Stimulated activated CD8-positive, alpha-beta memory T cell treated with anti-CD3 and anti-CD28 coated beads, Interleukin-7, amount 100 ng/mL, for 4 hours (primary cell): ENCODE results near the gene HBM.
"Not testable (repeated sequence)": the region's sequence is repeated elsewhere in the genome, so short reads cannot be mapped to it uniquely, and the experiment has no call there.

Source experiments
- DNase-seq, 2 donors: peaks; one replicate each; pipeline ENCODE4 v3.0.0-alpha.2; 2020; ENCODE audit warnings: low read depth in 2 of 2

Gene HBM

DNA sequence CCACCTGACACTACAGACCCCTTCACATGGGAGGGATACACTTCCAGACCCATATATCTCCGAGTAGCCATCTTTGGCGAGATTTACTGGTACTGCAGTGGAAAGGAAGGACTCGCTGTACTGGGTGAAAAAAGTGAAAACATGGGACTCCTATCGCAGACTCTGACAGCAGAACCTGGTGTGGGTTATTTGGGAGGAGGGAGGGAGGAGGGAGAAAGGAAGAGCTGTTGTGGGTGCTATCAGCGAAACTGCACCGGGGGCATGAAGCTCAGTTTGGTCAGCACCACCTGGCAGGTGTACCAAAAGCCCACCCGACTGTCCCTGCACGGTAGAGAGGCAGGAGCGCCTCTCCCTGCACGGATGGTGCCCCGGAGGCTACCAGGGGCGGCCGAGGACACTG is 19.4 kb downstream of the HBM start:
- no peak for DNase-seq

DNA sequence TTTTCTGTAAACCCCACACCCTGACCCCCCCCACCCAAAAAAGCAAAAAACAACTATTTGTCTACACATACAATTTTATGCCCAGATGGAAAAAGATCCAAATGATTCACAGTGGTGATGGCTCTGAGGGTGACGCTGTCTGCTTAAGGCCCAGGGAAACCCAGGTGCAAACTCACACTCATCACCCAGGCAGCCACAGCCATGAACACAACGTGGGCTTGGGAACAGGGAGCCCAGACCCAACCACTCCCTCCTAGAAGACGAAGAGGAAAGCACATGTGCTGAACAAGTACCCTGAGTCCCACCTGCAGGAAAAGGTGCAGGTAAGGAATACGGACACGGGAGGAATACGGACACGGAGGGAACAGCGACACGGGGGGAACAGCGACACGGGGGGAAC is 19.9 kb downstream of the HBM start:
- DNase-seq = no peak

DNA sequence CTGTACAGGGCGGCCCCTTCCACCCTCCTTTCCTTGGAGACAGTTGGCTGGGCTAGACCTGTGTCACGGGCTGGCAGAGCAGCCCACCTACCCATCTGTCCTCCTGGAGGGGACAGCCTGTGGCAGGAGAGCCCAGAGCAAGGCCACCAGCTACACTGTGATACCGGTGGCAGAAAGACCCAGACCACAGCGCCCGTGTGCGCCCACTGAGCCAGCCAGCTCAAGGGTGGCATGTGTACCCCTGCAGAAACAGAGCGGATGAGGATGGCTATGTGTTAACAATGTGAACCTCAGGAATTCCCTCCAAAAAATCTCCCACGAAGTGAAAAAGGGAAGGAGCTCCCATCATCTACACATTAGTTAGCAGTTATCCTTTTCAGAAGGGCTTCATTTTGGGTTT is 21.6 kb downstream of the HBM start:
- DNase-seq = no peak

DNA sequence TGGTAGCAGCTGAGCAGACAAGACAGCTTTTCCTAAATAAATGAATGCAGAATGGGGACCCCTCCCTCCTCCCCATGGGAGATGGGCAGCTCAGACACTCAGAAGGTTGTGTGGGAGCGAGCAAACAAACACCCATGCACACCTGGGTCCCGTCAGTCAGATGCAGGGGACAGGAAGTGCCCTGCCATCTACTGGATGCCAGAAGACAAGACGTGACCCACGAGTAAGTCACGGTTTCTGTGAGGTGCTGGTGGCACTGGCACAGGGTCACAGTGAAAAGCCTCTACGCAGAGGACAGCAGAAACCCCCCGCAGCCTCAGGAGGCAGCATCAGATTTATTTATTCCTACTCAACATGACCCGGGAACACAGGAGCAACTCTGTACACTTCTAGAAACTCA is 22.9 kb downstream of the HBM start:
- DNase-seq = no peak

DNA sequence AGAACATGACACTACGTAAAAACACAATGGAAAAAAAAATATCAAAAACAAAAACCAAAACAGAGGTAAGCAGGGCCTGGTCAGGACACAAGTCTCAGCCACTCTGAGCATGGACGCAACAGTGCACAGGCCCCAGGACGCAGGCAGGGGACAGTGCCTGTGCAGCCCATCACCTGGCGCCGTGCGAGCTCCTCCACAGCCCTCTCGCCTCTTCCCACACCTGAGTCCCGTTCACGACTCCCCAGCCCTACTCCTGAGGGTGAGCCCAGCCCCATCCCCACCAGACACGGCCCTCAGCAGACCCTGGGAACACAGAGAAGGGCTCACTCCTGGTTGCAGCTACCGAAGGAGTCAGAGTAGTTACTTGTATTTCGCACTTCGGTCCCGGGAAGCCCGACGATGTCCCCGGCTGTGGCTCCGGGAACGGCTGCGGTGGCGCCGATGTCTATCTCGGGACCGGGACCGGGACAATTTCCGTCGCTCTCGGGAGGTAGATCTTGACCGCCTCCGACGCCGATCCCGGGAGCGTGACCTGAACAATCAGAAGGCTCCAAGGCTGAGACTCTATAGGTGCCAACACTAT is 23.9 kb downstream of the HBM start:
- no peak for DNase-seq

DNA sequence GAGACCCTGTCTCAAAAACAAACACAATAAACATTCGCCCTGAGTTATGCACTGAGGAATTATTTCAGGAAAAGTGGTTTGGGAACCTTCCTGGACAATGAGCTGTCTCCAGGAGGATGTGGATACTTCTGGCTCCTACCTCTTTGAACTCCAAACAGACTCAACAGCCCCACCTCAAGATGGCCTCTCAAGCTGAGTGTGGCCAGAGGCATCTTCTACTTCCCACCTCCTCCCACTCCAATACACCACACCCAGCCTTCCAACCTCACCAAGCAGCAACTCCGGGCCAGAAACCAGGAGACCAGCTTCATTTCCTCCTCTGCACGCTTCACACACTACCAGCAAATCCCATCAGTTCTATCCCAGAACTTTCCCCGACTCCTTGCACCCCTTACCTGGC is 26.1 kb downstream of the HBM start:
- DNase-seq = no peak

DNA sequence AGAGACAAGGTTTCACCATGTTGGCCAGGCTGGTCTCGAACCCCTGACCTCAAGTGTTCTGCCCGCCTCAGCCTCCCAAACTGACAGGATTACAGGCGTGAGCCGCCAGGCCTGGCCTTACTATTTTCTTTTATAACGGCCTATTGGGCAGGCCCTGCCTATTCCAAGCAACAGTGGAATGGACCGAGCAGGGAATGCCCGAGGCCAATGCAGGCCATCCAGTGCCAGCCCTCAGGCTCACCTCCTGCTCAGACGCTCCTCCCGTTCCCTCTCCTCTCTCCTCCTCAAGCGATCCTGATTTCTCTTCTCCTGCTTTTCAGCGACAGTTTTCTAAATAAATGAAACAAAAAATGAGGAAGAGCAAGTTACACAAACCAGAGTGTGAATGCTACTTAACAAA is 26.9 kb downstream of the HBM start:
- no peak for DNase-seq

DNA sequence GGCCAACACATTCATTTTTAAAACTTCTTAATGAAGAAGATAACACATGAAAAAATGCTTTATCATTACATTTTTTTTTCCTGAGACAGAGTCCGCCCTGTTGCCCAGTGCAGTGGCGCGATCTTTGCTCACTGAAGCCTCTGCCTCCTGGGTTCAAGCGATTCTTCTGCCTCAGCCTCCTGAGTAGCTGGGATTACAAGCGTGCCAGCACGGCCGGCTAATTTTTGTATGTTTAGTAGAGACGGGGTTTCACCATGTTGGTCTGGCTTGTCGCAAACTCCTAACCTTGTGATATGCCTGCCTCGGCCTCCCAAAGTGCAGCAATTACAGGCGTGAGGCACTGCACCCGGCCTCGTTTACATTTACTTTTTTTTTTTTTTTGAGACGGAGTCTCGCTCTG is 27.7 kb downstream of the HBM start:
- no peak for DNase-seq

DNA sequence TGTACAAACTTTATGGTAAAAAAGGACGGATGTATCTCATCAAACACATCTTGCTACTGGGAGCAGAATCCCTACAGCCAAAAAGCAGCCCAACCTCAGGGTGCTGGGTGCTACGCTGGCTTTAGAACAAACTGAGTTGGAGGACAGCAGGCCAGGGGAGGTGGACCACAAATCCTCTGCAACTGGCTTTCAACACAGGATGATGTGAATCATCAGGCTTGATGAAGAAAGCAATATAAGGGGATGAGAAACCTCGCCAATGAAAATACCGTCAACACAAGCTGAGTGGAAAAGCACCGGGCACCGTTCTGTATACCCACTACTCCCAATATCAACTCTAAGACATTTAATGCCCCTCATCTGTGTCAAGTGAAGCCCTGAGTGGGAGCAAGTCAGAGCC is 28.7 kb downstream of the HBM start:
- no peak for DNase-seq

DNA sequence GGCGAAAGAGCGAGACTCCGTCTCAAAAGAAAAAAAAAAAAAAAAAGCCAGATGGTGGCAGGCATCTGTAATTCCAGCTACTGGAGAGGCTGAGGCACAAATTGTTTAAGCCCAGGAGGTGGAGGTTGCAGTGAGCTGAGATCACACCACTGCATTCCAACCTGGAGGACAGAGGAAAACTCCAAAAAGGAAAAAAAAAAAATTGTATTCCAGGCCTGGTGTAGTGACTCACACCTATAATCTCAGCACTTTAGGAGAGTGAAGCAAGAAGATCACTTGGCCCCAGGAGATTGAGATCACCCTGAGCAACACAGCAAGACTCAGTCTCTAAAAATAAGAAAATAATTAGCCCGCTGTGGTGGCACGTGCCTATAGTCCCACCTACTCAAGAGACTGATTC is 34.6 kb downstream of the HBM start:
- DNase-seq = no peak

DNA sequence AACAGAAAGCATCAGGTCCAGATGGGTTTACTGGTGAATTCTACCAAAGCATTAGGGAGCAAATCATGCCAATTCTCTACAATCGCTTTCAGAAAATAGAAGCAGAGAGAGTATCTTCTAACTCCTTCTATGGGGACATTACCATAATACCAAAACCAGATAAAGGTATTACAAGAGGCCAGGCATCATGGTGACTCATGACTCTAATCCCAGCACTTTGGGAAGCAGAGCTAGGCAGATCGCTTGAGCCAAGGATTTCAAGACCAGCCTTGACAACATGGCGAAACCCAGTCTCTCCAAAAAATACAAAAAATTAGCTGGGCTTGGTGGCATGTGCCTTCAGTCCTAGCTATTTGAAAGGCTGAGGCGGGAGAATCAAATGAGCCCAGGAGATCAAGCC is 37.5 kb downstream of the HBM start:
- DNase-seq = no peak

DNA sequence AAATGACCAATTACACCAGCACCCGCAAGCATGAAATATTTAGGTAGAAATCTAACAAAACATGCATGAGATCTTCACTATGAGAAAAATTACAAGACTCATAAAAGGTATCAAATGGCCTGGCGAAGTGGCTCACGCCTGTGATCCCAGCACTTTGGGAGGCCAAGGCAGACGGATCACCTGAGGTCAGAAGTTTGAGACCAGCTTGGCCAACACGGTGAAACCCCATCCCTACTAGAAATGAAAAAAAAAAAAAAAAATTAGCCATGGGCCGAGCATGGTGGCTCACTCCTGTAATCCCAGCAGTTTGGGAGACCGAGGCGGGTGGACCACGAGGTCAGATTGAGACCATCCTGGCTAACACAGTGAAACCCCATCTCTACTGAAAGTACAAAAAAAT is 38.3 kb downstream of the HBM start:
- DNase-seq = not testable (repeated sequence)

DNA sequence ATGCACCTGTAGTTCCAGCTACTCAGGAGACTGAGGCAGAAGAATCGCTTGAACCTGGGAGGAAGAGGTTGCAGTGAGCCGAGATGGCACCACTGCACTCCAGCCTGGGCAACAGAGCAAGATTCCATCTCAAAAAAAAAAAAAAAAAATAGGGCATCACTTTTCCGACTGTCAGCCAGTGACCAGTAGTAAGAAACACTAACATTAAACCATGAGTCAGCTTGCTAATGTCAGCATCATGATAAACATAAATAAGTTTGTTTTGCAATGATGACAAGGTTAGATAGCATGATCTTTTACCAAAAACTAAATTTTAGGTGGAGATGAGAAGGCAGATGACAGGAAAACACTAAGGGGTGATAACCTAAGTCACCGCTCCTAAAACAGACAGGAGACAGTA is 43.6 kb downstream of the HBM start:
- DNase-seq = not testable (repeated sequence)

DNA sequence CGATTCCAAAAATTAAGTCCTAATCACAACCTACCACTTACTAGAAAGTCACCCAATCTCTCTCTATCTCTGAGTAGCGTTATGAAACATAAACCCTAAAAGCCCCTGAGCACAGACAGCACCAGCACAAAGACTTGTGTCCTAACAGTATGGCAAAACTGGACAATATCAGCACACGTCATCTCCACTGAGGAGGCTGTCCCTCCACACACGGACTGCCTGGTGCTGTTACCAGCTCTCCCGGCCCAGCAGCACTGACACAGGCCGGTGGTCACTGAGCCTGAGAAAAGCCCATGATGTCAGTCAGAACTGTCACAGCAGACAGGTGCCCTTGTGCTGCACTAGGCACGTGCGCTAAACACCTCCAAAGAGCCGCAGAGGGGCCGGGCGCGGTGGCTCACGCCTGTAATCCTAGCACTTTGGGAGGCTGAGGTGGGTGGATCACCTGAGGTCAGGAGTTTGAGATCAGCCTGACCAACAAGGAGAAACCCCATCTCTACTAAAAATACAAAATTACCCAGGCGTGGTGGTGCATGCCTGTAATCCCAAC is 45.9 kb downstream of the HBM start:
- DNase-seq = not testable (repeated sequence)

DNA sequence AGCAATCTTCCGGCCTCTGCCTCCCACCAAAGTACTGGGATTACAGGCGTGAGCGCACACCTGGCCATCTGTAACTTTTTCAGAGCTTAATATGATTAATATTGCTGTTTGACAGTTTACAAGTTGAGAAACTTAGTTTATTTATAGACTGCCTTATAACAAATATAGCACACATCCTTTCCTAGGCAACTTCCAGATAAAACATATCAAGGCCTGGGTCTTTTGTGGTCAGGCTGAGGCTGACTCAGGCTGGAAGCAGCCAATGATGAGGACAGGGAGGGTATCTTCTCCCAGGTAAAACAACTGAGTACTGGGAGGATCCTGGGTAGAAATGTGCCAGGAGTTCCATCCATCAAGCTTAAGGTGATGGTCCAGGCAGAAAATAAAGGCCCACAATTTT is 47.2 kb downstream of the HBM start:
- DNase-seq = no peak
